Osteocyte (in vitro differentiated cells): ENCODE data around the gene RDH12. TPM values are rescaled to one million over a fixed set of nuclear protein-coding genes. Genes with fewer than 3 reads are reported as not detected.

ENCODE experiments used
- DNase-seq: peaks from one replicate; pipeline ENCODE4 v3.0.0; 2021; ENCODE audit warnings: mixed read lengths; ENCODE audit not compliant: unreplicated experiment; ENCODE audit errors: extremely low spot score
- H3K27ac Mint-ChIP-seq: one replicate; pipeline ENCODE4 v1.8.0; 2021; ENCODE audit warnings: mild to moderate bottlenecking, mixed read lengths; ENCODE audit not compliant: unreplicated experiment
- H3K27me3 Mint-ChIP-seq: one replicate; pipeline ENCODE4 v1.8.0; 2021; ENCODE audit warnings: mixed read lengths; ENCODE audit not compliant: unreplicated experiment
- H3K36me3 Mint-ChIP-seq: one replicate; pipeline ENCODE4 v1.8.0; 2021; ENCODE audit warnings: mixed read lengths; ENCODE audit not compliant: unreplicated experiment
- H3K4me1 Mint-ChIP-seq: one replicate; pipeline ENCODE4 v1.8.0; 2021; ENCODE audit warnings: mixed read lengths; ENCODE audit not compliant: unreplicated experiment
- H3K4me3 Mint-ChIP-seq: one replicate; pipeline ENCODE4 v1.8.0; 2021; ENCODE audit warnings: mild to moderate bottlenecking, moderate library complexity, mixed read lengths; ENCODE audit not compliant: unreplicated experiment
- H3K9me3 Mint-ChIP-seq: one replicate; pipeline ENCODE4 v1.8.0; 2021; ENCODE audit warnings: mixed read lengths; ENCODE audit not compliant: unreplicated experiment
- CTCF ChIP-seq: fragments of 200-600 bp; sonication (generic); IDR thresholded peaks from 2 replicates; pipeline ENCODE4 v1.5.0; 2021; ENCODE audit warnings: antibody characterized with exemption, mild to moderate bottlenecking, moderate library complexity
- total RNA-seq: library from RNA; stranded (reverse); gene quantifications from 2 replicates; pipeline ENCODE4 v1.2.1, GENCODE V29; 2021

Gene RDH12
- total RNA-seq, 1 donor from 2014 or later, result not detected

- peaks cover 49% of the 10 kb centered on the region for H3K36me3 Mint-ChIP-seq
- H3K27me3 Mint-ChIP-seq, result no peaks in the 10 kb centered on the region
- no peak for DNase-seq
- no peaks in the 10 kb centered on the region for H3K4me1 Mint-ChIP-seq
- no peak overlapping the region for H3K27ac Mint-ChIP-seq
- TF ChIP-seq CTCF, result no peak
- H3K9me3 Mint-ChIP-seq, result no peaks in the 10 kb centered on the region
- no peak overlapping the region for H3K4me3 Mint-ChIP-seq
Measured at GRCh38 chr14:67759916-67760315, 58.2 kb downstream of the RDH12 start.

GRCh38 chr14:67762051-67762450, 60.4 kb downstream of the RDH12 start:
- Mint-ChIP-seq H3K27ac (no peak overlapping the region), H3K36me3 (peaks cover 47% of the 10 kb centered on the region), H3K4me1 (no peaks in the 10 kb centered on the region), H3K4me3 (no peak overlapping the region), H3K27me3 (no peaks in the 10 kb centered on the region), H3K9me3 (no peaks in the 10 kb centered on the region)
- TF ChIP-seq CTCF, result no peak
- no peak for DNase-seq

- H3K27ac Mint-ChIP-seq, result no peak overlapping the region
- H3K4me1 Mint-ChIP-seq, result no peaks in the 10 kb centered on the region
- DNase-seq, result no peak
- no peaks in the 10 kb centered on the region for H3K9me3 Mint-ChIP-seq
- H3K27me3 Mint-ChIP-seq, result no peaks in the 10 kb centered on the region
- H3K36me3 Mint-ChIP-seq, result peaks cover 45% of the 10 kb centered on the region
- TF ChIP-seq CTCF, result no peak
- H3K4me3 Mint-ChIP-seq, result no peak overlapping the region
Measured at GRCh38 chr14:67763158-67763822, 61.6 kb downstream of the RDH12 start.

- no peak for TF ChIP-seq CTCF
- H3K9me3 Mint-ChIP-seq, result no peaks in the 10 kb centered on the region
- H3K27me3 Mint-ChIP-seq, result no peaks in the 10 kb centered on the region
- peaks cover 56% of the 10 kb centered on the region for H3K36me3 Mint-ChIP-seq
- H3K27ac Mint-ChIP-seq, result no peak overlapping the region
- no peak for DNase-seq
- no peak overlapping the region for H3K4me3 Mint-ChIP-seq
- no peaks in the 10 kb centered on the region for H3K4me1 Mint-ChIP-seq
Measured at GRCh38 chr14:67764496-67764895, 62.8 kb downstream of the RDH12 start.

- Mint-ChIP-seq H3K9me3 (no peaks in the 10 kb centered on the region), H3K27me3 (no peaks in the 10 kb centered on the region), H3K4me1 (no peaks in the 10 kb centered on the region), H3K36me3 (peaks cover 58% of the 10 kb centered on the region), H3K27ac (no peak overlapping the region), H3K4me3 (no peak overlapping the region)
- no peak for TF ChIP-seq CTCF
- no peak for DNase-seq
Measured at GRCh38 chr14:67765192-67765834, 63.6 kb downstream of the RDH12 start.
